ENCODE measurements around the gene SPECC1.

GRCh38 chr17:20157001-20157310, 147.8 kb downstream of the SPECC1 start:
- no peak for TF ChIP-seq CTCF (IDR thresholded peaks at IDR 0.05; ENCODE audit: insufficient read depth, low read length)
- TF ChIP-seq GABPA (IDR thresholded peaks at IDR 0.05; ENCODE audit: low read depth) = no peak
- TF ChIP-seq POLR2AphosphoS5 (IDR thresholded peaks at IDR 0.05; ENCODE audit: low read depth) = no peak
- TF ChIP-seq SPI1 (IDR thresholded peaks at IDR 0.05; ENCODE audit: borderline replicate concordance, low read depth) = no peak

All from HL-60 (cell line).